Activated B cell treated with CpG ODN at 0.5 μM for 24 hours (primary cell): ENCODE results near the gene C1QL1. TPM values are rescaled to one million over a fixed set of nuclear protein-coding genes. Genes with fewer than 3 reads are reported as not detected.

Experiments
- ATAC-seq: fragments of 200-7000 bp; cut with Tn5 transposase; one replicate; pipeline ENCODE4 v1.10.0; 2021; ENCODE audit warnings: low read depth, mild to moderate bottlenecking, moderate library complexity
- CTCF ChIA-PET: fragments of 350-600 bp; sonication (Branson Sonifier 250); formaldehyde crosslinking; loops from one replicate; lab custom pipeline; 2021; ENCODE audit warnings: antibody characterized with exemption; lab: Charles Lee
- POLR2A ChIA-PET: fragments of 350-600 bp; sonication (Branson Sonifier 250); formaldehyde crosslinking; loops from one replicate; lab custom pipeline; 2021; ENCODE audit warnings: antibody characterized with exemption; lab: Charles Lee
- DNase-seq: peaks from one replicate; pipeline ENCODE4 v3.0.0; 2022
- H3K27ac Mint-ChIP-seq: one replicate; pipeline ENCODE4 v1.8.0; 2020; ENCODE audit warnings: mixed read lengths
- H3K27me3 Mint-ChIP-seq: one replicate; pipeline ENCODE4 v1.8.0; 2021; ENCODE audit warnings: mixed read lengths
- H3K36me3 Mint-ChIP-seq: one replicate; pipeline ENCODE4 v1.8.0; 2021; ENCODE audit warnings: low read depth, mixed read lengths
- H3K4me1 Mint-ChIP-seq: one replicate; pipeline ENCODE4 v1.8.0; 2021; ENCODE audit warnings: mixed read lengths
- H3K4me3 Mint-ChIP-seq: one replicate; pipeline ENCODE4 v1.8.0; 2020; ENCODE audit warnings: mild to moderate bottlenecking, mixed read lengths
- H3K9me3 Mint-ChIP-seq: one replicate; pipeline ENCODE4 v1.8.0; 2020; ENCODE audit warnings: mixed read lengths
- CTCF ChIP-seq: fragments of 200-600 bp; IDR thresholded peaks from one replicate; pipeline ENCODE4 v1.8.0; 2022; ENCODE audit warnings: antibody characterized with exemption, mild to moderate bottlenecking
- intact Hi-C: fragments of 100-400 bp; cut with micrococcal nuclease; formaldehyde crosslinking; loops from one replicate; pipeline ENCODE4 v1.15.1; 2024
- total RNA-seq: library from RNA; stranded (reverse); gene quantifications from 2 replicates; pipeline ENCODE4 v1.2.3, GENCODE V29; 2022

C1QL1 gene
- total RNA-seq, 1 donor from 2014 or later = not detected

GRCh38 chr17:44914698-44915271 lies 53.3 kb downstream of the C1QL1 start:
- DNase-seq (no peak), ATAC-seq (no peak)
- peaks cover 13% of the 10 kb centered on the region for H3K4me1 Mint-ChIP-seq
- H3K9me3 Mint-ChIP-seq = no peaks in the 10 kb centered on the region
- H3K36me3 Mint-ChIP-seq = no peaks in the 10 kb centered on the region
- intact Hi-C loops = no loop called here
- CTCF ChIA-PET = no interaction called here
- POLR2A ChIA-PET = interaction anchor here (0.9 kb wide), 1 partner anchor 110 kb away, joined by 4 read pairs; no protein-coding TSS in a partner anchor
- no peak overlapping the region for H3K27ac Mint-ChIP-seq
- TF ChIP-seq CTCF = no peak
- H3K27me3 Mint-ChIP-seq = peaks cover 34% of the 10 kb centered on the region
- no peak overlapping the region for H3K4me3 Mint-ChIP-seq

- CTCF ChIA-PET = no interaction called here
- H3K27ac Mint-ChIP-seq = peak overlapping the region; percentile 35
- H3K27me3 Mint-ChIP-seq = peaks cover 34% of the 10 kb centered on the region
- POLR2A ChIA-PET = interaction anchor here (0.6 to 0.9 kb wide), 2 partner anchors 109 to 110 kb away, joined by 4 to 6 read pairs; no protein-coding TSS in a partner anchor
- no peaks in the 10 kb centered on the region for H3K36me3 Mint-ChIP-seq
- intact Hi-C loops = no loop called here
- no peak for ATAC-seq
- no peak for DNase-seq
- TF ChIP-seq CTCF = no peak
- no peak overlapping the region for H3K4me3 Mint-ChIP-seq
- H3K4me1 Mint-ChIP-seq = peaks cover 13% of the 10 kb centered on the region
- no peaks in the 10 kb centered on the region for H3K9me3 Mint-ChIP-seq
Measured at GRCh38 chr17:44914148-44914547, 54.0 kb downstream of the C1QL1 start.

- peaks cover 13% of the 10 kb centered on the region for H3K4me1 Mint-ChIP-seq
- no peak for TF ChIP-seq CTCF
- ATAC-seq (no peak), DNase-seq (no peak)
- intact Hi-C loops = no loop called here
- CTCF ChIA-PET = interaction anchor here (1.2 kb wide), 1 partner anchor 185 kb away, joined by 4 read pairs; no protein-coding TSS in a partner anchor
- H3K9me3 Mint-ChIP-seq = no peaks in the 10 kb centered on the region
- no peaks in the 10 kb centered on the region for H3K36me3 Mint-ChIP-seq
- no peak overlapping the region for H3K27ac Mint-ChIP-seq
- no peak overlapping the region for H3K4me3 Mint-ChIP-seq
- peaks cover 34% of the 10 kb centered on the region for H3K27me3 Mint-ChIP-seq
- POLR2A ChIA-PET = interaction anchor here (0.6 kb wide), 1 partner anchor 109 kb away, joined by 6 read pairs; no protein-coding TSS in a partner anchor
Measured at GRCh38 chr17:44913676-44914075, 54.4 kb downstream of the C1QL1 start.

DNA sequence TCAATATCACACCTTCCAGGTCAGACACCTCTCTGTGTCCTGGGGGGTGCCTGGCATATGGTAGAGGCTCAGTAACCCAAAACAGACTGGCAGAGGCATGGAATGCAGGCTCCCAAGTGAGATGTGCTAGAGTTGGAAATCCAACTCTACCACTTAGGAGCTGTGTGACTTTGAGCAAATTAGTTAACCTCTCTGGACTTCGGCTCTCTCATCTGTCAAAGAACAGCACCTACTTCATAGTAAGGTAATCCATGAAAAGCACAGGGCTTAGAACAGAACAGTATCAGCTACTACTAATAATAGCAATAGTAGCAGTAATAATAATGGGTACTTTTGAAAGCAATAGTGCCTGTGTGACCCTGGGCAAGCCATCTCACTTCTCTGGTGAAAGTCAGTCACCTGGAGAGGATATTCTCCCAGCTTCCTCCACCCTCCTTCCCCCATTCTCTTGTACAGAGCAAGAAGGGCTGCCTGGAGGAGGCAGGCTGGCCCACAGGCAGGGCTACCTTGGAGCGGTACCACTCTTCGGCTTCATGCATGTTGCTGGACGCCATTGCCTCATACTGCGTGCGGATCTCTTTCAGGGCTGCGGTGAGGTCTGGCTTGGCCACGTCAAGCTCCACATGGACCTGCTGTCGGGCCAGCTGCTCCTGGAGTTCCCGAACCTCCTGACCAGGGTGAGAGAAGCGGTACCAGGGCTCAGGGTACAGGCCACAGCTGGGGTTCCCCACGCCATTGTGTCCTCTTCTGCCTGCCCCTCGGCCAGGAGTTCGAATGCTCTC lies 55.1 kb downstream of the C1QL1 start:
- CTCF ChIA-PET = interaction anchor here (1.2 kb wide), 1 partner anchor 186 kb away, joined by 4 read pairs; no protein-coding TSS in a partner anchor

More for the DNA sequence above, 55.1 kb downstream of the C1QL1 start:
- peaks cover 13% of the 10 kb centered on the region for H3K4me1 Mint-ChIP-seq
- DNase-seq (no peak), ATAC-seq (no peak)
- TF ChIP-seq CTCF = no peak
- no peak overlapping the region for H3K4me3 Mint-ChIP-seq
- H3K36me3 Mint-ChIP-seq = no peaks in the 10 kb centered on the region
- no peaks in the 10 kb centered on the region for H3K9me3 Mint-ChIP-seq
- POLR2A ChIA-PET = interaction anchor here (1.0 kb wide), 1 partner anchor 14 kb away, joined by 4 read pairs; the partner anchor contains the start of gene EFTUD2
- H3K27ac Mint-ChIP-seq = no peak overlapping the region
- intact Hi-C loops = no loop called here
- peaks cover 34% of the 10 kb centered on the region for H3K27me3 Mint-ChIP-seq
